Vagina (tissue), 2 donors: ENCODE data around the gene AKAP6.

Experiments
- POLR2A ChIP-seq, 2 donors: fragments of 450-650 bp; IDR thresholded peaks; one replicate each; pipeline ENCODE4 v1.6.1; 2017; ENCODE audit warnings: antibody characterized with exemption in 2 of 2, mild to moderate bottlenecking in 2 of 2, moderate library complexity in 2 of 2
- TF ChIP-seq, protein P1 (sequence below), 3 experiments: fragments of 450-650 bp in 2 of 3; fragments of 200-600 bp in 1 of 3; sonication (generic) in 1 of 3; IDR thresholded peaks; one replicate each; pipeline ENCODE4 v1.5.1; 2017 to 2019; ENCODE audit warnings: antibody characterized with exemption in 3 of 3, mild to moderate bottlenecking in 2 of 3, moderate library complexity in 2 of 3

DNA sequence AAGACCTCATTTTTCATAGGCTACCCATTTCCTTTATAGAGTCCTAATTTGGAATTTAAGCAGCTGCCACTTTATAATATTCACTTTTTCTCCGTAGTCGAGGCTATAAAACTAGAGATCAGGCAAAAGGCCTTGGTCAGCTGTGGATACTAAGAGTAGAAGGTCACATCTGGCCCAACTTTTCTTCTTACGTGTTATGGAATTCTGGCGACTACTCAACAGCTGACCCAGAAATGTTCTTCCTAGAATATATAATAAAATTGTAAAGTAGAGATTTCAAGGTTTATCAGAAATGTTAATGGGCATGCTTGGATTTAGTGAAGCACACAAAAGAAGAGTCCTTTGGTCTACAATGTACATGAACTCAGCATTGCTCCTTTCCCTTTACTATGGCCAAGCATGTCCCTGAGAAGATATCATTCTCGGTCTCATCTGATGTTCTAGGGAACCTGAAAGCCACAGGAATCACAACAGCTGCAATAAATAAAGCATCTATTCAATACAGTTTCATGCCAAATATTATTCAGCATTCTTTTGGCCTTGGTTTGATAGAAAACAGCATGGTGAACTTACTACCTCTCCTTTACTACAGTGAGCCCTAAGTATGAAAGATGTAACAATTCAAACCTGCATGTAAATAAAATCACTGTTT, 348.2 kb downstream of the AKAP6 start:
- no peak for TF ChIP-seq POLR2A (IDR thresholded peaks at IDR 0.05)
- TF ChIP-seq, protein P1, sequence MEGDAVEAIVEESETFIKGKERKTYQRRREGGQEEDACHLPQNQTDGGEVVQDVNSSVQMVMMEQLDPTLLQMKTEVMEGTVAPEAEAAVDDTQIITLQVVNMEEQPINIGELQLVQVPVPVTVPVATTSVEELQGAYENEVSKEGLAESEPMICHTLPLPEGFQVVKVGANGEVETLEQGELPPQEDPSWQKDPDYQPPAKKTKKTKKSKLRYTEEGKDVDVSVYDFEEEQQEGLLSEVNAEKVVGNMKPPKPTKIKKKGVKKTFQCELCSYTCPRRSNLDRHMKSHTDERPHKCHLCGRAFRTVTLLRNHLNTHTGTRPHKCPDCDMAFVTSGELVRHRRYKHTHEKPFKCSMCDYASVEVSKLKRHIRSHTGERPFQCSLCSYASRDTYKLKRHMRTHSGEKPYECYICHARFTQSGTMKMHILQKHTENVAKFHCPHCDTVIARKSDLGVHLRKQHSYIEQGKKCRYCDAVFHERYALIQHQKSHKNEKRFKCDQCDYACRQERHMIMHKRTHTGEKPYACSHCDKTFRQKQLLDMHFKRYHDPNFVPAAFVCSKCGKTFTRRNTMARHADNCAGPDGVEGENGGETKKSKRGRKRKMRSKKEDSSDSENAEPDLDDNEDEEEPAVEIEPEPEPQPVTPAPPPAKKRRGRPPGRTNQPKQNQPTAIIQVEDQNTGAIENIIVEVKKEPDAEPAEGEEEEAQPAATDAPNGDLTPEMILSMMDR (IDR thresholded peaks at IDR 0.05), result no peak
